B cell (primary cell): Measurements from ENCODE around the gene KRTAP17-1.

Experiments used
- EZH2 ChIP-seq: IDR thresholded peaks from 2 replicates; pipeline ENCODE4 v1.6.1; 2012; ENCODE audit warnings: borderline replicate concordance, low read depth, mild to moderate bottlenecking, moderate library complexity, low read length; ENCODE audit not compliant: insufficient read depth, poor library complexity, severe bottlenecking
- TF ChIP-seq, protein P1 (sequence below): fragments of 200-600 bp; IDR thresholded peaks from one replicate; pipeline ENCODE4 v1.8.0; 2022; ENCODE audit warnings: antibody characterized with exemption, mild to moderate bottlenecking

DNA sequence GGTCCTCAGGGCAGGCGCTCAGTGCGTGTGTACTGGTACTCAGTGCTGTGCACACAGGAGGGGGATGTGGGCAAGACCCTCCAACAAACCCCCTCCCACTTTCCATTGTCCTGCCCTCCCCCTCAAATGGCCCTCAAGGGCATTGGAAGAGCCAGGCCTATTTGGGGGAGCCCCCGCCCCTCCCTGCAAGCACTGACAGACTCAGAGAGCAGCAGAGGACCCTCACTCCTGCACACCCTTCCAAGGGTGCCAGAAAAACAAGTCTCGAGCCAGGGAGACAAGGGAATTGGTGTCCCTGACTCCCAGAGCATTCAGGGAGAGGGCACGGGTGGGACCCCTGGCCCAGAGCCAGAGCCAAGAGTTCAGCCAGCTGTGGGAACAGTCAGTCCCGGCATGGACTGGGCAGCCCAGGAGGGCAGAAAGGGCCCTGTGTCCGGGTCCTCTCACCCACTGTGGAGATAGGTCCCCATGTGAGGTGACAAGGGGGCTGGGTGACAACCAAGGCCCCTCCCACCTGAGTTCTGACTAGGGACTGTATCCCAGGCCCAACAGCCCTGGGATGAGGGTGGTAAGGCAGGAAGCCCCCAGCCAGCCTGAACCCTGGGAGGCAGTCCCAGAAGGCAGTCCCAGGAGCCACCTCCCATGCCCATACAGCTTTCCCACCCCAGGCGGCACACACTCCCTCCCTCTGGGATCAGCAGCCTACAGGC, 12.1 kb upstream of the KRTAP17-1 start:
- TF ChIP-seq, protein P1, sequence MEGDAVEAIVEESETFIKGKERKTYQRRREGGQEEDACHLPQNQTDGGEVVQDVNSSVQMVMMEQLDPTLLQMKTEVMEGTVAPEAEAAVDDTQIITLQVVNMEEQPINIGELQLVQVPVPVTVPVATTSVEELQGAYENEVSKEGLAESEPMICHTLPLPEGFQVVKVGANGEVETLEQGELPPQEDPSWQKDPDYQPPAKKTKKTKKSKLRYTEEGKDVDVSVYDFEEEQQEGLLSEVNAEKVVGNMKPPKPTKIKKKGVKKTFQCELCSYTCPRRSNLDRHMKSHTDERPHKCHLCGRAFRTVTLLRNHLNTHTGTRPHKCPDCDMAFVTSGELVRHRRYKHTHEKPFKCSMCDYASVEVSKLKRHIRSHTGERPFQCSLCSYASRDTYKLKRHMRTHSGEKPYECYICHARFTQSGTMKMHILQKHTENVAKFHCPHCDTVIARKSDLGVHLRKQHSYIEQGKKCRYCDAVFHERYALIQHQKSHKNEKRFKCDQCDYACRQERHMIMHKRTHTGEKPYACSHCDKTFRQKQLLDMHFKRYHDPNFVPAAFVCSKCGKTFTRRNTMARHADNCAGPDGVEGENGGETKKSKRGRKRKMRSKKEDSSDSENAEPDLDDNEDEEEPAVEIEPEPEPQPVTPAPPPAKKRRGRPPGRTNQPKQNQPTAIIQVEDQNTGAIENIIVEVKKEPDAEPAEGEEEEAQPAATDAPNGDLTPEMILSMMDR: no peak
- no peak for TF ChIP-seq EZH2
